GM12892 (cell line): ENCODE data around the gene GET4.

Experiments used
- DNase-seq: peaks from one replicate; pipeline ENCODE4 v3.0.0; 2011; ENCODE audit not compliant: insufficient read length
- FAIRE-seq: peaks from 2 replicates; lab custom pipeline; 2011; peaks lifted over from hg19 to GRCh38; lab: Jason Lieb, UNC
- POLR2A ChIP-seq: IDR thresholded peaks from 2 replicates; pipeline ENCODE4 v1.6.1; 2011; ENCODE audit warnings: low read depth, low read length, control low read depth
- POLR2AphosphoS5 ChIP-seq: IDR thresholded peaks from 2 replicates; pipeline ENCODE4 v1.6.1; 2011; ENCODE audit warnings: low read depth, low read length, control low read depth
- TAF1 ChIP-seq: IDR thresholded peaks from 2 replicates; pipeline ENCODE4 v1.6.1; 2011; ENCODE audit warnings: low read depth, mild to moderate bottlenecking, control low read depth, low read length, borderline replicate concordance

Gene GET4

GRCh38 chr7:892648-893593 is 16.6 kb downstream of the GET4 start:
- DNase-seq (no peak), FAIRE-seq (no peak)
- TF ChIP-seq POLR2AphosphoS5 (no peak), TAF1 (no peak), POLR2A (no peak)

- DNase-seq (no peak), FAIRE-seq (no peak)
- no peak for TF ChIP-seq POLR2AphosphoS5
- TF ChIP-seq POLR2A: no peak
- TF ChIP-seq TAF1: no peak
These were observed 17.3 kb downstream of the GET4 start for GRCh38 chr7:893686-894085.

GRCh38 chr7:894164-894867 is 18.0 kb downstream of the GET4 start:
- no peak for FAIRE-seq
- DNase-seq: no peak
- TF ChIP-seq POLR2A (no peak), TAF1 (no peak), POLR2AphosphoS5 (no peak)

- DNase-seq (no peak), FAIRE-seq (no peak)
- TF ChIP-seq POLR2A (no peak; the same call in 1 of the 2 replicates), POLR2AphosphoS5 (no peak), TAF1 (no peak)
These were observed 18.6 kb downstream of the GET4 start for GRCh38 chr7:894927-895450.

- DNase-seq (no peak), FAIRE-seq (no peak)
- no peak; the same call in 1 of the 2 replicates for TF ChIP-seq POLR2AphosphoS5
- TF ChIP-seq TAF1: no peak
- TF ChIP-seq POLR2A: no peak
These were observed 19.2 kb downstream of the GET4 start for GRCh38 chr7:895451-896052.

GRCh38 chr7:896346-897075 is 20.2 kb downstream of the GET4 start:
- no peak for DNase-seq

GRCh38 chr7:897086-897485 is 20.7 kb downstream of the GET4 start:
- FAIRE-seq (no peak), DNase-seq (no peak)
- no peak for TF ChIP-seq POLR2AphosphoS5
- no peak for TF ChIP-seq POLR2A
- no peak for TF ChIP-seq TAF1

More at GRCh38 chr7:896346-897075, 20.2 kb downstream of the GET4 start:
- TF ChIP-seq TAF1 (no peak), POLR2A (no peak), POLR2AphosphoS5 (no peak)
- FAIRE-seq: no peak

GRCh38 chr7:897771-898376 is 21.5 kb downstream of the GET4 start:
- FAIRE-seq: no peak
- no peak for DNase-seq
- TF ChIP-seq POLR2A (no peak), TAF1 (no peak), POLR2AphosphoS5 (no peak; the same call in 1 of the 2 replicates)

GRCh38 chr7:898460-898854 is 22.1 kb downstream of the GET4 start:
- TF ChIP-seq TAF1 (no peak), POLR2A (no peak), POLR2AphosphoS5 (no peak)
- DNase-seq (no peak), FAIRE-seq (no peak)

- TF ChIP-seq POLR2AphosphoS5: no peak
- TF ChIP-seq POLR2A: no peak
- no peak for TF ChIP-seq TAF1
- FAIRE-seq (no peak), DNase-seq (no peak)
These were observed 22.7 kb downstream of the GET4 start for GRCh38 chr7:898855-899681.
